Measurements from ENCODE around the gene ZNF33A. TPM values are rescaled to one million over a fixed set of nuclear protein-coding genes. Genes with fewer than 3 reads are reported as not detected.

Gene ZNF33A
- total and polyA plus RNA-seq, 2 experiments from 2014 or later: 20.3 to 32.6 TPM

GRCh38 chr10:38007991-38008390, 2.5 kb upstream of the ZNF33A start (continued):
- TF ChIP-seq, protein P1, sequence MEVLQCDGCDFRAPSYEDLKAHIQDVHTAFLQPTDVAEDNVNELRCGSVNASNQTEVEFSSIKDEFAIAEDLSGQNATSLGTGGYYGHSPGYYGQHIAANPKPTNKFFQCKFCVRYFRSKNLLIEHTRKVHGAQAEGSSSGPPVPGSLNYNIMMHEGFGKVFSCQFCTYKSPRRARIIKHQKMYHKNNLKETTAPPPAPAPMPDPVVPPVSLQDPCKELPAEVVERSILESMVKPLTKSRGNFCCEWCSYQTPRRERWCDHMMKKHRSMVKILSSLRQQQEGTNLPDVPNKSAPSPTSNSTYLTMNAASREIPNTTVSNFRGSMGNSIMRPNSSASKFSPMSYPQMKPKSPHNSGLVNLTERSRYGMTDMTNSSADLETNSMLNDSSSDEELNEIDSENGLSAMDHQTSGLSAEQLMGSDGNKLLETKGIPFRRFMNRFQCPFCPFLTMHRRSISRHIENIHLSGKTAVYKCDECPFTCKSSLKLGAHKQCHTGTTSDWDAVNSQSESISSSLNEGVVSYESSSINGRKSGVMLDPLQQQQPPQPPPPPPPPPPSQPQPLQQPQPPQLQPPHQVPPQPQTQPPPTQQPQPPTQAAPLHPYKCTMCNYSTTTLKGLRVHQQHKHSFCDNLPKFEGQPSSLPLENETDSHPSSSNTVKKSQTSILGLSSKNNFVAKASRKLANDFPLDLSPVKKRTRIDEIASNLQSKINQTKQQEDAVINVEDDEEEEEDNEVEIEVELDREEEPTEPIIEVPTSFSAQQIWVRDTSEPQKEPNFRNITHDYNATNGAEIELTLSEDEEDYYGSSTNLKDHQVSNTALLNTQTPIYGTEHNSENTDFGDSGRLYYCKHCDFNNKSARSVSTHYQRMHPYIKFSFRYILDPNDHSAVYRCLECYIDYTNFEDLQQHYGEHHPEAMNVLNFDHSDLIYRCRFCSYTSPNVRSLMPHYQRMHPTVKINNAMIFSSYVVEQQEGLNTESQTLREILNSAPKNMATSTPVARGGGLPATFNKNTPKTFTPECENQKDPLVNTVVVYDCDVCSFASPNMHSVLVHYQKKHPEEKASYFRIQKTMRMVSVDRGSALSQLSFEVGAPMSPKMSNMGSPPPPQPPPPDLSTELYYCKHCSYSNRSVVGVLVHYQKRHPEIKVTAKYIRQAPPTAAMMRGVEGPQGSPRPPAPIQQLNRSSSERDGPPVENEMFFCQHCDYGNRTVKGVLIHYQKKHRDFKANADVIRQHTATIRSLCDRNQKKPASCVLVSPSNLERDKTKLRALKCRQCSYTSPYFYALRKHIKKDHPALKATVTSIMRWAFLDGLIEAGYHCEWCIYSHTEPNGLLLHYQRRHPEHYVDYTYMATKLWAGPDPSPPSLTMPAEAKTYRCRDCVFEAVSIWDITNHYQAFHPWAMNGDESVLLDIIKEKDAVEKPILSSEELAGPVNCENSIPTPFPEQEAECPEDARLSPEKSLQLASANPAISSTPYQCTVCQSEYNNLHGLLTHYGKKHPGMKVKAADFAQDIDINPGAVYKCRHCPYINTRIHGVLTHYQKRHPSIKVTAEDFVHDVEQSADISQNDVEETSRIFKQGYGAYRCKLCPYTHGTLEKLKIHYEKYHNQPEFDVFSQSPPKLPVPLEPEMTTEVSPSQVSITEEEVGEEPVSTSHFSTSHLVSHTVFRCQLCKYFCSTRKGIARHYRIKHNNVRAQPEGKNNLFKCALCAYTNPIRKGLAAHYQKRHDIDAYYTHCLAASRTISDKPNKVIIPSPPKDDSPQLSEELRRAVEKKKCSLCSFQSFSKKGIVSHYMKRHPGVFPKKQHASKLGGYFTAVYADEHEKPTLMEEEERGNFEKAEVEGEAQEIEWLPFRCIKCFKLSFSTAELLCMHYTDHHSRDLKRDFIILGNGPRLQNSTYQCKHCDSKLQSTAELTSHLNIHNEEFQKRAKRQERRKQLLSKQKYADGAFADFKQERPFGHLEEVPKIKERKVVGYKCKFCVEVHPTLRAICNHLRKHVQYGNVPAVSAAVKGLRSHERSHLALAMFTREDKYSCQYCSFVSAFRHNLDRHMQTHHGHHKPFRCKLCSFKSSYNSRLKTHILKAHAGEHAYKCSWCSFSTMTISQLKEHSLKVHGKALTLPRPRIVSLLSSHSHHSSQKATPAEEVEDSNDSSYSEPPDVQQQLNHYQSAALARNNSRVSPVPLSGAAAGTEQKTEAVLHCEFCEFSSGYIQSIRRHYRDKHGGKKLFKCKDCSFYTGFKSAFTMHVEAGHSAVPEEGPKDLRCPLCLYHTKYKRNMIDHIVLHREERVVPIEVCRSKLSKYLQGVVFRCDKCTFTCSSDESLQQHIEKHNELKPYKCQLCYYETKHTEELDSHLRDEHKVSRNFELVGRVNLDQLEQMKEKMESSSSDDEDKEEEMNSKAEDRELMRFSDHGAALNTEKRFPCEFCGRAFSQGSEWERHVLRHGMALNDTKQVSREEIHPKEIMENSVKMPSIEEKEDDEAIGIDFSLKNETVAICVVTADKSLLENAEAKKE (CRISPR knock-in tag; IDR thresholded peaks at IDR 0.05): no peak
- TF ChIP-seq, protein P2, sequence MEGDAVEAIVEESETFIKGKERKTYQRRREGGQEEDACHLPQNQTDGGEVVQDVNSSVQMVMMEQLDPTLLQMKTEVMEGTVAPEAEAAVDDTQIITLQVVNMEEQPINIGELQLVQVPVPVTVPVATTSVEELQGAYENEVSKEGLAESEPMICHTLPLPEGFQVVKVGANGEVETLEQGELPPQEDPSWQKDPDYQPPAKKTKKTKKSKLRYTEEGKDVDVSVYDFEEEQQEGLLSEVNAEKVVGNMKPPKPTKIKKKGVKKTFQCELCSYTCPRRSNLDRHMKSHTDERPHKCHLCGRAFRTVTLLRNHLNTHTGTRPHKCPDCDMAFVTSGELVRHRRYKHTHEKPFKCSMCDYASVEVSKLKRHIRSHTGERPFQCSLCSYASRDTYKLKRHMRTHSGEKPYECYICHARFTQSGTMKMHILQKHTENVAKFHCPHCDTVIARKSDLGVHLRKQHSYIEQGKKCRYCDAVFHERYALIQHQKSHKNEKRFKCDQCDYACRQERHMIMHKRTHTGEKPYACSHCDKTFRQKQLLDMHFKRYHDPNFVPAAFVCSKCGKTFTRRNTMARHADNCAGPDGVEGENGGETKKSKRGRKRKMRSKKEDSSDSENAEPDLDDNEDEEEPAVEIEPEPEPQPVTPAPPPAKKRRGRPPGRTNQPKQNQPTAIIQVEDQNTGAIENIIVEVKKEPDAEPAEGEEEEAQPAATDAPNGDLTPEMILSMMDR (conservative IDR thresholded peaks at IDR 0.05; ENCODE audit: low read depth in 2 of 2): no peak
- TF ChIP-seq EZH2 (IDR thresholded peaks at IDR 0.05; ENCODE audit: low read depth, unreplicated experiment) (no peak), ZNF114 (CRISPR knock-in tag; IDR thresholded peaks at IDR 0.05) (no peak)
- TF ChIP-seq, protein P3, sequence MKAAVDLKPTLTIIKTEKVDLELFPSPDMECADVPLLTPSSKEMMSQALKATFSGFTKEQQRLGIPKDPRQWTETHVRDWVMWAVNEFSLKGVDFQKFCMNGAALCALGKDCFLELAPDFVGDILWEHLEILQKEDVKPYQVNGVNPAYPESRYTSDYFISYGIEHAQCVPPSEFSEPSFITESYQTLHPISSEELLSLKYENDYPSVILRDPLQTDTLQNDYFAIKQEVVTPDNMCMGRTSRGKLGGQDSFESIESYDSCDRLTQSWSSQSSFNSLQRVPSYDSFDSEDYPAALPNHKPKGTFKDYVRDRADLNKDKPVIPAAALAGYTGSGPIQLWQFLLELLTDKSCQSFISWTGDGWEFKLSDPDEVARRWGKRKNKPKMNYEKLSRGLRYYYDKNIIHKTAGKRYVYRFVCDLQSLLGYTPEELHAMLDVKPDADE (IDR thresholded peaks at IDR 0.05): no peak

DNA sequence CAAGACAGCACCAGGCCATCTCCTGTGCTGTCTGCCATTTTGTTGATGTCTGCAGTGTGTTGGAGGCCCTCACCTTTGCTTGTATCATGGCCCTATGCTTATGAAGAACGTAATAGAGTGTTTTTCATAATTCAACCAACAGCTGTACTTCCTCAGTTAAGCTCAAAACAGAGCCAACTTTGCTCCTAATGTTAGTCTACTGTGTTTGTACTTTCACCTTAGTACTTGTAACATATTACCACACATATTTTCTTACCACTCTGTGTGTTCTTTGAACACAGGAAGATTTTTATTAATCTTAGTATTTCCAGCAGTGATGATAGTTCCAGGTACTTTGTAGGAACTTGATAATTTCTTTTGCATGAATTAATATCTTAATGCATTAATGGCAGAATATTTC, 5.9 kb downstream of the ZNF33A start:
- H3K27me3 ChIP-seq (ENCODE audit: insufficient read depth): no peaks in the 10 kb centered on the region
- peaks cover 7% of the 10 kb centered on the region; the same call in 1 of the 2 replicates for H3K4me1 ChIP-seq (ENCODE audit: insufficient read depth)
- H3K27me3 Mint-ChIP-seq (ENCODE audit: insufficient read depth, low read depth, poor library complexity): no peaks in the 10 kb centered on the region
- DNase-seq (ENCODE audit: low spot score) (no peak), ATAC-seq (no peak)
- no peak overlapping the region for H3K4me3 ChIP-seq
- no peaks in the 10 kb centered on the region for H4K20me1 ChIP-seq (replicated peaks; ENCODE audit: insufficient read depth)
- peaks cover 11% of the 10 kb centered on the region for H3K36me3 ChIP-seq (ENCODE audit: insufficient read depth)
- H3K9me2 ChIP-seq (ENCODE audit: insufficient read depth): no peaks in the 10 kb centered on the region
- H3K4me3 Mint-ChIP-seq: no peak overlapping the region
- H3F3A ChIP-seq (replicated peaks; ENCODE audit: low read depth): no peaks in the 10 kb centered on the region
- H3K27ac ChIP-seq (ENCODE audit: low read depth): no peak overlapping the region
- H3K79me2 ChIP-seq (replicated peaks; ENCODE audit: insufficient read depth): peaks cover 33% of the 10 kb centered on the region
- H3K9me3 Mint-ChIP-seq: no peaks in the 10 kb centered on the region; the same call in 1 of the 3 replicates
- H2AFZ ChIP-seq: no peak overlapping the region
- peaks cover 84% of the 10 kb centered on the region for H3K36me3 Mint-ChIP-seq (ENCODE audit: low read depth)
- H3K4me1 Mint-ChIP-seq: peaks cover 8% of the 10 kb centered on the region; the same call in 2 of the 3 replicates
- H3K4me2 ChIP-seq: no peak overlapping the region
- H3K27ac Mint-ChIP-seq: no peak overlapping the region
- TF ChIP-seq JUNB (IDR thresholded peaks at IDR 0.05; ENCODE audit: unreplicated experiment) (no peak), CREB1 (CRISPR knock-in tag; IDR thresholded peaks at IDR 0.05; ENCODE audit: low read depth) (no peak), EZH2 (IDR thresholded peaks at IDR 0.05; ENCODE audit: low read depth, unreplicated experiment) (no peak), STAT1 (IDR thresholded peaks at IDR 0.05; ENCODE audit: unreplicated experiment) (no peak), POLR2AphosphoS5 (IDR thresholded peaks at IDR 0.05; ENCODE audit: low read depth) (no peak), ZNF114 (CRISPR knock-in tag; IDR thresholded peaks at IDR 0.05) (no peak)
